RKO (cell line): ENCODE results near the gene MPRIP.

ENCODE experiments used
- DNase-seq: peaks from one replicate; pipeline ENCODE4 v3.0.0-alpha.2; 2016; ENCODE audit warnings: low spot score

Gene MPRIP

DNA sequence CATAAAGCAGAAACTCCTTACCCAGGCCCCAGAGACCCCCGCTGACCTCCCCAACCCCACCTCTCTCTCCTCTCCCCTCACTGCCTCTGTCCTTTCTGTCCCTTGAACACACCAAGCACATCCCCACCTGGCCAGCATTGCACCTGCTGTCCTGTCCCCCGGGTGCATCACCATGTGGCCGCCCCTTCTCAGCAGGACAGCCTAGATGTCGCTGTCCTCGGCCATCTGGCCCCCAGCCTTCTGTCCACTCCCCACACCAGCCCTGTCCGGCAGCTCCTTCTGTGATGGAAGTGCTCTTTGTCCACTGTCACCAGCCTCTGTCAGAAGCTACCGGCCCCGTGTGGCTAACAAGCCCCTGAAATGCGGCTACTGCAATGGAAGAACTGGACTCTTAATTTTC, 12.3 kb upstream of the MPRIP start:
- no peak for DNase-seq

- no peak for DNase-seq
Observed at GRCh38 chr17:17030515-17031211, 11.6 kb upstream of the MPRIP start.

DNA sequence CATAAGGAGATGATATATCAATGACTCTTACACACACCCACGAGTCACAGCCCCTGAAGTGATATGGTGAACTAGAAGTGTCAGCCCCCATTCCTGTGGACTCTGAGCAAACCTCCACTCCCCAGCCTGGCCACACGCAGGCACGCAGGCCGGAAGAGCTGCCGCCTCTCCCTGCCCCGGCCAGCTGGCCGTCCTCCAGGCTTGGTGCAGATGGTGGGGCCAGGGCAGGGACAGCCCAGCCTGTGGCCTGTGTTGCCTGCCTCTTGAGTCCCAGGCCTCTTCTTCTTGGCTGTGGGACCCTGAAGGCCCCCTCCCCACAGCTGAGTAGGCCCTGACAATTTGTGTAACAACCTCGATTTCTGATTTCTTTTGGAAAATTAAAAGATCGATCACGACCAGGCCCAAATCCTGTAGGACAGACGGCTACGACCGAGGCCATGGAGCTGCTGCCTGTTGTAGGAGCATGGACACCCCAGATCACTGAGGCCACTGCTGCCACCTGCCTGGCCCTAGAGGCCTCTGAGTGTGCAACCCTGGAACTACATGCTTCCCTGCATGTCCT, 10.0 kb upstream of the MPRIP start:
- no peak for DNase-seq

DNA sequence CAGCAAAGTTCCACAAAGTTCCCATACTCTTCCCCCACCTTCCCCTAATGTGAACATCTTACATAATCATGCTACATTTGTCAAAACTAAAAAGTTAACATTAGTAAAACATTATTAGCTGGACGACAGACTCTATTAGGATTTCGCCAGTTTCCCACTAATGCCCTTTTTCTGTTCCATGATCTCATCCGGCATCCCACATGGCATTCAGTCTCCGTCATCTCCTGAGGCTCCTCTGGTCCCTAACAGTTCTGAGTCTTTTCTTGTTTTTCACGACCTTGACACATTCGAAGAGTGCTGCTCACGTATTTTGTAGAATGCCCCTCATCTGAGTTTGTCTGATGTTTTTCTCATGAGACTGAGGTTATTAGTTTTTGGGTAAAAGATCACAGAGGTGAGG, 8.8 kb upstream of the MPRIP start:
- no peak for DNase-seq

- DNase-seq = no peak
Observed at GRCh38 chr17:17034026-17034425, 8.2 kb upstream of the MPRIP start.

GRCh38 chr17:17034496-17035075, 7.7 kb upstream of the MPRIP start:
- DNase-seq = no peak

- DNase-seq = no peak
Observed at GRCh38 chr17:17035490-17035889, 6.8 kb upstream of the MPRIP start.

GRCh38 chr17:17035920-17036523, 6.2 kb upstream of the MPRIP start:
- DNase-seq = no peak

- no peak for DNase-seq
Observed at GRCh38 chr17:17036524-17036998, 5.7 kb upstream of the MPRIP start.

DNA sequence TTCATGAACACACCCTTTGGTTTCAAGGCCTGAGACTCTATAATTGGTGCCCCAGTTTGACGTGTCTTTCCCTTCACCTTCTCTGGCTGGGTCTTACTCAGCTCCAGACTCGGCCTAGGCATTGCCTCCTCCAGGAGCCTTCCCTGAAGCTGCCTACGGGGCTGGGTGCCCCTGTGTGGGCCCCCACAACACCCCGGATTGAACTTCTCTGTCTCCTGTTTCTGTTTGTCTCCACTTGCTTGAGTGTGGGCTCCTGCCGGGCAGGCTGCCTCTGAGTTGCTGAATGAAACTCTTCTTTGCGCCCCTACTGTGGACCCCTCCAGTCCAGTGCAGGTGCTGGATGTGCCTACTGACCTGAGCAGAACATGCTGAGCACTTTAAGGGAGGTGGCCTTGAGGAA, 2.3 kb upstream of the MPRIP start:
- no peak for DNase-seq

DNA sequence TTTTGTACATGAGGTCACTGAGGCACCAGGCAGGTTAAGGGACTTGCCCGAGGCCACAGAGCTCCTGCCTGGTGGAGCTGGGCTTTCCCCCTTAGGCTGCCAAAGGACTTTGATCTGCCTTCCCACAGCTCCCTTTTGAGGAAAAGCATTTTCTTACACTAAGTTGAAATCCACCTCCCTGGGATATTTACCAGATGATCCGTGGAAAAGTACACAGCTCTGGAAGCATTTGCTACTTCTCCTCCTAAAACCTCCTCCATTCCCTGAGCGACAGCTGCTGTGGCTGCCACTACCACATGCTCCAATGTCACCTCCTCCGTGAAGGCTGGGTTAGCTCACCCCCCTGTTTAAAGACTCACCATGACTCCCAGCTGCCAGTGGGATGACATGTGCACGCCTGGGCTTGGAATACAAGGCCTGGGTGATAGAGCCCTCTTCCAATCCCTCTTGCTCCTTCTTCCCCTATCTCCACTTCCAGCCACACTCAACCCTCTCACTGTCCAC, 1.2 kb upstream of the MPRIP start:
- peak; percentile 83 for DNase-seq

DNA sequence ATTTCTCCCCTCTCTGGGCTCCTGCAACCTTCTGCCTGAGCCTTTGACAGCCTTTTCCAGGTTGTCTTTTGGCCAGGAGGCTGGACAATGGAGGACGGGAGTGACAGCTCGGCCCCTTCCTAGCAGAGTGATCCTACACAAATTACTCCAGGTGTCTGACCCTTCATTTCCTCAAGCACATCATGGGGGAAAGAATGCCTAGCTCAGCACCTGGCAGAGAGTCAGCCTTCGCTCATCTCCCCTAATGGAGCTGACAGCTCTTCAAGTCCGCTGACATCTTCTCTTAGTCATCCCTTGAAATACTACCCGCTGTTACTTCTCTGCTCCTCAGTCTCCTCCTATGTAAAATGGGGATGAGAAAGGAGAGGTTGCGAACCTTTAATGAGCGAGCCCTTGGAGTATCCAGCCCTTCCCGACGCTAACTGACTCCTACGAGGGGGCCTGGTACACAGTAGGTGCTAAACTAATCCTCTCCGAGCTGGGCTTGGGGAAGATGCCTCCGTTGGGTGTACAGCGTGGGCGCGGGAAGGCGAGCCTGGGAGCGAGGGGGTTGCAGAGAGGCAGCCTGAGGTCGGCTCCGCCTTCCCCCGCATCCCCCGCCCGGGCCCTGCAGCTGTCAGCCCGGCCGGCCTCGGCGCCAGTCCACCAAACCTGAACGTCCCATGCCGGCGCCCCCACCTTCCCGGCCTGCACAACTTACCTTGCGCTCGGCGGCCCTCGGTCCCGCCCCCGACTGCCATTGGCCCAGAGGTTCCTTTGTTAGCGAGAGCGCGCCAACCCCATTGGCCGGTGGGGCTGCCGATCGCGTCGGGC, 480 bp upstream of the MPRIP start:
- peak; percentile 95 for DNase-seq

GRCh38 chr17:17042851-17043460, 699 bp downstream of the MPRIP start:
- DNase-seq = peak; percentile 69

DNA sequence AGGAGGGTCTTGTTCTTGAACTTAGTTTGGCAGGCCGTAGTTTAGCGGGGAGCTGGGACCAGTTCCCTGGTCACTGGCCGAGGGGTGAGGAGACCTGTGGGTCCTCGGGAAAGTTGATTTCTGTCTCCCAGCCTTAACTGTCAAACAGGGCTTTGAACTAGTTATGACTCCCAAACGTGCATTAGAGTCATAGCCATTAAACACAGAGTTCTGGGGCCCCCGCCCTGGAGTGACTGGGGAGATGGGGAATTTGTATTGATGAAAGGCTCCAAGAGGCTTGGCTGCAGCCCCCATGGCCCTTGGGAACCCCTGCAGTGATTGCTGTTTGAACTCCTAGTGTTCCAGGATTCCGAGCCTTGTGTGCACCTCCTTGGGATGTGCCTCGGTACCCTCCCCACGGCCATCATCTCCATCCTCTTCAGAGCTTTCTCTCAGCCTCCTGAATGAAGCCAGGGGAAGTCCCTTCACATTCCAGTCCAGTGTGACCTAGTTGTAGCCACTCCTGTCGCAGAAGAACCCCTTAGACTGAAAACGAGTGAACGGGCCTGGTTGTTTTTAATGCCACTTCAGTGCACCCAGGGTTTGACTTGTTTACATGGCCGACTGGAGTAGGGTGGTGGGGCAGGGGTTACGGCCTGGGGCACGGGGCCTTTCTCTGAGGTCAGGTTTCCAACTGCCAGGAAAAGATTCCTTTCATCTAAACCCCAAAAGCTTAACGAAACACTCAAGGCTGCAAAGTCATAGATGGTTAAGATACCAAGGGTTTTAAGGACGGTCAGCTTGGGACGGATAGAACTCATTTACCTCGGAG, 1.4 kb downstream of the MPRIP start:
- DNase-seq = peak; percentile 66

DNA sequence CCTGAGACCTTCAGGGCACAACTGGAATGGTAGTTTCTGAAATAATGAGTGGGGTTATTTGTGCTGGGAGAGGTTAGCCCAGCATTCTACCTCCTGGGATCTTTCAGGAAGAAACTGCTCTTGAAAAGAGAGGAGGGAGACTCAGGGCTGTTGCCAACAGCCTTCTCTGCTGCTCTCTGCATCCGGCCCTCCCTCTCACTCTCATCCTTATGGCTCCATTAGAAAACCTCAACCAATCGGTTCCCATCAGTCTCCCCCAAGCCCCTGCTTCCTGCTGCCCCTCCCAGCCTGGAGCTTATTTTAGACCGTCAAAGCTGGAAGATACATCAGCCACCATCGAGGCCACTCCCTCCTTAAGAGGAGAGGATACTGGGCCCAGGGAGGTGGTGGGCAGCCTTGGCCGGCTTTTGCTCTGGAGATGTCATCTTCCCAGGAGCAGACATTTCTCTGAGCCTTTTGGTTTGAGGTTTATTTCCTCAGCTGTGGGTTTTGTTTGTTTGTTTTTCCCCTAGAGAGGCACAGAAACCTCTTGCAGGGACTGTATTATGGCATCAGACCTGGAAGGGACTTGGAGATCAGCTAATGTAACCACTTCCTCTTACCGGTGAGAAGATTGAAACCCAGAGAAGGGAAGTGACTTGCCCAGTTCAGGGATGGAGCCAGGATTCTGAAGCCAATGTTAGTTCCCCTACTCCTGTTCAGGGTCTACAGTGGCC, 2.7 kb downstream of the MPRIP start:
- no peak for DNase-seq

- DNase-seq = no peak
Observed at GRCh38 chr17:17048106-17048505, 5.8 kb downstream of the MPRIP start.

GRCh38 chr17:17050346-17051345, 8.4 kb downstream of the MPRIP start:
- no peak for DNase-seq

DNA sequence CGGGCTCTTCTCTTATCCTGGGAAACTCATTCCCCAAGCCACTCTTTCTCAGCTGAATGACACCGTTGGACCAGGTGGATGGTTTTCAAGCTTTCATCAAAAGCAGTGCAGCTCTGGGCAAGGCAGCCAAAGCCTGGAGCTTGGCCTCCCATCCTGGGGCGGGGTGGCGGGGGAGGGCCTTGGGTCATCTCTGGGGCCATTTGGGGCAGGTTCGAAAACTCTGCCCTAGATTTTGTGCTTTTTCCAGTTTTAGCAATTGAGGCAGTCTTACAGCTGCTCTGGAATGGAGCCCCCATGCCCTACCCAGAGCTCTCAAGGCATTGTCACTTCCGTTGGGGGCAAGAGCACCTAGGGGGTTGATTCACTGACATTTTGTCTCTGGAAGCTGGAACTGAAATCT, 9.1 kb downstream of the MPRIP start:
- no peak for DNase-seq
